HEK293T (cell line): ENCODE measurements around the gene SETD2.
"Not testable (repeated sequence)": the region's sequence is repeated elsewhere in the genome, so short reads cannot be mapped to it uniquely, and the experiment has no call there.

ENCODE experiments used
- CTCF ChIA-PET: fragments of 350-600 bp; formaldehyde crosslinking; extraction: SDS; loops from one replicate; lab custom pipeline; 2021; ENCODE audit warnings: antibody characterized with exemption, inconsistent platforms; lab: Yijun Ruan, JAX
- POLR2A ChIA-PET: fragments of 350-600 bp; formaldehyde crosslinking; extraction: SDS; loops from one replicate; lab custom pipeline; 2020; ENCODE audit warnings: antibody characterized with exemption, inconsistent platforms; lab: Yijun Ruan, JAX
- DNase-seq: peaks from one replicate; pipeline ENCODE4 v3.0.0; 2012; ENCODE audit warnings: mixed read lengths; ENCODE audit errors: extremely low spot score
- ARNT ChIP-seq: fragments of 450-650 bp; IDR thresholded peaks from 2 replicates; pipeline ENCODE4 v1.6.1; 2017; ENCODE audit warnings: mild to moderate bottlenecking
- BHLHE40 ChIP-seq: fragments of 450-650 bp; IDR thresholded peaks from 2 replicates; pipeline ENCODE4 v1.6.1; 2016; ENCODE audit warnings: mild to moderate bottlenecking, moderate library complexity, borderline replicate concordance
- CTBP1 ChIP-seq: fragments of 450-650 bp; IDR thresholded peaks from 2 replicates; pipeline ENCODE4 v1.6.1; 2016; ENCODE audit warnings: borderline replicate concordance
- ELF4 ChIP-seq: fragments of 450-650 bp; IDR thresholded peaks from 2 replicates; pipeline ENCODE4 v1.6.1; 2017; ENCODE audit warnings: antibody characterized with exemption
- FOXA1 ChIP-seq: fragments of 450-650 bp; IDR thresholded peaks from 2 replicates; pipeline ENCODE4 v1.6.1; 2016; ENCODE audit warnings: mild to moderate bottlenecking
- FOXK2 ChIP-seq: fragments of 450-650 bp; IDR thresholded peaks from 2 replicates; pipeline ENCODE4 v1.6.1; 2016; ENCODE audit warnings: mild to moderate bottlenecking
- FOXM1 ChIP-seq: fragments of 450-650 bp; IDR thresholded peaks from 2 replicates; pipeline ENCODE4 v1.6.1; 2017; ENCODE audit warnings: mild to moderate bottlenecking, borderline replicate concordance
- HDGF ChIP-seq: fragments of 450-650 bp; IDR thresholded peaks from 2 replicates; pipeline ENCODE4 v1.6.1; 2017; ENCODE audit warnings: antibody characterized with exemption, borderline replicate concordance
- L3MBTL2 ChIP-seq: fragments of 450-650 bp; conservative IDR thresholded peaks from 2 replicates; pipeline ENCODE4 v1.6.1; 2016; ENCODE audit warnings: mild to moderate bottlenecking
- LEF1 ChIP-seq: fragments of 450-650 bp; IDR thresholded peaks from 2 replicates; pipeline ENCODE4 v1.6.1; 2017; ENCODE audit warnings: mild to moderate bottlenecking, borderline replicate concordance
- NFRKB ChIP-seq: fragments of 450-650 bp; IDR thresholded peaks from 2 replicates; pipeline ENCODE4 v1.6.1; 2016; ENCODE audit warnings: mild to moderate bottlenecking, moderate library complexity
- PKNOX1 ChIP-seq: fragments of 450-650 bp; IDR thresholded peaks from 2 replicates; pipeline ENCODE4 v1.6.1; 2016
- SP1 ChIP-seq: fragments of 450-650 bp; IDR thresholded peaks from 2 replicates; pipeline ENCODE4 v1.6.1; 2017
- SUZ12 ChIP-seq: fragments of 450-650 bp; IDR thresholded peaks from 2 replicates; pipeline ENCODE4 v1.6.1; 2016; ENCODE audit warnings: mild to moderate bottlenecking
- TARDBP ChIP-seq: fragments of 450-650 bp; IDR thresholded peaks from 2 replicates; pipeline ENCODE4 v1.6.1; 2016
- ZNF384 ChIP-seq: fragments of 450-650 bp; IDR thresholded peaks from 2 replicates; pipeline ENCODE4 v1.6.1; 2016

The SETD2 gene

GRCh38 chr3:47086071-47086470 lies 77.8 kb downstream of the SETD2 start:
- TF ChIP-seq ZNF384 (no peak), BHLHE40 (no peak), SP1 (no peak), L3MBTL2 (no peak), ARNT (no peak), FOXM1 (no peak), TARDBP (no peak)
- CTCF ChIA-PET, result no interaction called here
- DNase-seq, result no peak
- POLR2A ChIA-PET, result no interaction called here

- ChIA-PET CTCF (no interaction called here), POLR2A (no interaction called here)
- DNase-seq, result no peak
- TF ChIP-seq L3MBTL2, result no peak
- no peak for TF ChIP-seq ELF4
- no peak for TF ChIP-seq CTBP1
Measured at GRCh38 chr3:47083786-47084185, 80.1 kb downstream of the SETD2 start.

GRCh38 chr3:47082519-47082918 lies 81.4 kb downstream of the SETD2 start:
- no peak for DNase-seq
- POLR2A ChIA-PET, result interaction anchor here (1.7 kb wide), 1 partner anchor 81 kb away, joined by 4 read pairs; the partner anchor contains the start of gene SETD2
- CTCF ChIA-PET, result no interaction called here

GRCh38 chr3:47079432-47079831 lies 84.5 kb downstream of the SETD2 start:
- ChIA-PET POLR2A (no interaction called here), CTCF (no interaction called here)
- no peak for DNase-seq
- no peak for TF ChIP-seq HDGF
- TF ChIP-seq TARDBP, result no peak
- TF ChIP-seq CTBP1, result no peak
- no peak for TF ChIP-seq SP1
- no peak for TF ChIP-seq FOXM1
- TF ChIP-seq SUZ12, result no peak
- TF ChIP-seq BHLHE40, result no peak
- TF ChIP-seq LEF1, result no peak

More at GRCh38 chr3:47082519-47082918, 81.4 kb downstream of the SETD2 start:
- TF ChIP-seq ARNT, result no peak
- TF ChIP-seq L3MBTL2, result no peak
- no peak for TF ChIP-seq HDGF
- TF ChIP-seq CTBP1, result no peak
- TF ChIP-seq ELF4, result no peak
- TF ChIP-seq LEF1, result no peak
- TF ChIP-seq TARDBP, result no peak
- no peak for TF ChIP-seq SP1
- no peak for TF ChIP-seq FOXM1
- TF ChIP-seq FOXK2, result no peak
- TF ChIP-seq ZNF384, result no peak
- no peak for TF ChIP-seq FOXA1
- no peak for TF ChIP-seq SUZ12
- no peak for TF ChIP-seq NFRKB
- TF ChIP-seq BHLHE40, result no peak
- TF ChIP-seq PKNOX1, result no peak

GRCh38 chr3:47073685-47074084 lies 90.2 kb downstream of the SETD2 start:
- ChIA-PET POLR2A (no interaction called here), CTCF (no interaction called here)
- DNase-seq, result no peak
- TF ChIP-seq NFRKB (no peak), HDGF (no peak), PKNOX1 (no peak), FOXA1 (no peak), CTBP1 (no peak), ELF4 (no peak), FOXM1 (no peak), ARNT (no peak), BHLHE40 (no peak)

GRCh38 chr3:47070770-47071169 lies 93.1 kb downstream of the SETD2 start:
- TF ChIP-seq FOXA1, result no peak
- TF ChIP-seq ELF4, result no peak
- no peak for TF ChIP-seq PKNOX1
- TF ChIP-seq CTBP1, result no peak
- no peak for TF ChIP-seq FOXK2
- TF ChIP-seq TARDBP, result no peak
- TF ChIP-seq LEF1, result no peak
- no peak for TF ChIP-seq ARNT
- no peak for TF ChIP-seq SP1
- TF ChIP-seq L3MBTL2, result no peak
- TF ChIP-seq SUZ12, result no peak
- TF ChIP-seq BHLHE40, result no peak
- TF ChIP-seq FOXM1, result no peak
- no peak for TF ChIP-seq ZNF384
- POLR2A ChIA-PET, result no interaction called here
- CTCF ChIA-PET, result no interaction called here
- DNase-seq, result no peak

- DNase-seq, CTCF ChIA-PET, POLR2A ChIA-PET: not testable (repeated sequence)
Measured at GRCh38 chr3:47066259-47066658, 97.7 kb downstream of the SETD2 start.

GRCh38 chr3:47065681-47066080 lies 98.2 kb downstream of the SETD2 start:
- ChIA-PET POLR2A (no interaction called here), CTCF (no interaction called here)
- TF ChIP-seq BHLHE40, result no peak
- no peak for TF ChIP-seq FOXM1
- no peak for DNase-seq
